Dermis lymphatic vessel endothelial cell (primary cell): ENCODE measurements around the gene TIMM8A. TPM values are rescaled to one million over a fixed set of nuclear protein-coding genes. Genes with fewer than 3 reads are reported as not detected.

ENCODE experiments used
- total RNA-seq: library from RNA; depleted of rRNA; stranded (reverse); fragments of >200 nt; gene quantifications from 2 replicates; pipeline ENCODE4 v1.2.1, GENCODE V29; 2014

TIMM8A gene, protein sequence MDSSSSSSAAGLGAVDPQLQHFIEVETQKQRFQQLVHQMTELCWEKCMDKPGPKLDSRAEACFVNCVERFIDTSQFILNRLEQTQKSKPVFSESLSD
- 1.6 and 3.4 TPM in 2 replicates for total RNA-seq

DNA sequence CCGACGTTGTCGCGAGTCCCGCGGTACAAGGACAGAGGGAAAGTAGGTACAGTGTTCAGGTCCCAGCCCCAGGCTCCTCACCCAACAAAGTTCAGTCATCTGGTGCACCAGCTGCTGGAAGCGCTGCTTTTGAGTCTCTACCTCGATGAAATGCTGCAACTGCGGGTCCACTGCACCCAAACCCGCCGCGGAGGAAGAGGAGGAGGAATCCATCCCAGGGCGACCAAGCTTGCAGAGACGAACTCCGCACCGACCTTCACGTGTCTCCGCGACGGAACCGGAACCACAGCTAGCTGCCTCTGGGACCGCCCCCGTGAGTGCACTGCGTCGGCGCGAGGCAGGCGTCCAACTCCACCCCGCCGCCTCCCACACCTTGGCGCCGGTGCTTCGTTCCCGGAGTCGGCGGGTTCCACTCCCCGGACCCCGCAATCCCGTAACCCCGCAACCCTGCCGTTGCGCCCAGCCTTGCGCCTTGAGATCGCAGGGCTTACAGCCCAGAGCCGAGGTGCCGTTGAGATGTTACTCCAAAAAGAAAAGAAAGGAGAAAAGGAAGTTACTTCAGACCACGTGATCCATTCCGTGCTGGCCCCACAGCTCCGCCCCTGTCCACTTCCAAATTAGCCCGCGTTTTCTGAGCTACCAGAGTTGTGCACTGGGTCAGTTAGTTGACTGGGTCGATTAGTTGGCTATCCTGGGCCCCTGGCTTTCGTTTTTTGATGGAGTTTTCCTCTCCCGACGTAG lies at the start of gene TIMM8A:
TIMM8A (minus strand) TSS at position 291 of the 741 bp plus-strand sequence; CDS start at position 213, 78 bp downstream.

DNA sequence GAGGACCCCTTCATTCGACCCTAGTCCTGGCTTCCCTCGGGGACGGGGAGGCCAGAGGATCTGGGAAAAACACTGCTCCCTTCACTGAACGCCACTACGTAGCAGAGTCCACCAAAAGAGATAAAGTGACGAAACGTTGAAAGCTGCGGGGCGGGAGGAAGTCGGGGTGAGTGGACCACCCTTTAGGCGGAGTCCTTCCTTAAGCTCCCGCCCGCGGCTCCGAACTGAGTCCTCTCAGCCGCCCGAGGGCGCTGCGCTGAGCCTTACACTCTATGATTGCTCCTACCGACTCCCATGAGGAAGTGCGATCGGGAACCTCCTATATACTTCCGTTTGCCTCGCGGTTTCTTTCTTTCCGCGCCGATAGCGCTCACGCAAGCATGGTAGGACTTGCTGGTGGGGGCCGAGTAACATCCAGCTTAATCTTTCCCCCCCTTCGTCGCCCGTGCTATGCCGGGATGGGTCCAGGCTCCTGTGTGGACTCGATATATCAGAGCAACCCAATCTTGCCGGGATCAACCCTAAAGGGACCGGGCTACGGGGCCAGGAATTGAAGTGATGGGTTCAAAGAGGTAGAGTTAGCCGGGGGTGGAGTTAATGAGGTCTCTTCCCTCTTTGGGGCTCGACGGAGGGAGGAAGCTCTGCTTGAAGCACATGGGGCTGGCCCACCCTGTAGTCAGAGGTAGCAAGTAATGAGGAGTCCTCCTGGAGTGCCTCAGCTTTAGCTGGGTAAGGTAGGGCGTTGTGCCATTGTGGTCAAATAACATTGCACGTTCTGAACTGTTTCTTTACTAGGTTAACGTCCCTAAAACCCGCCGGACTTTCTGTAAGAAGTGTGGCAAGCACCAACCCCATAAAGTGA lies 42.4 kb upstream of the TIMM8A start, which contains the start of gene RPL36A:
RPL36A (plus strand) TSS at position 348 of the 862 bp plus-strand sequence; CDS start at position 381, 33 bp downstream.

DNA sequence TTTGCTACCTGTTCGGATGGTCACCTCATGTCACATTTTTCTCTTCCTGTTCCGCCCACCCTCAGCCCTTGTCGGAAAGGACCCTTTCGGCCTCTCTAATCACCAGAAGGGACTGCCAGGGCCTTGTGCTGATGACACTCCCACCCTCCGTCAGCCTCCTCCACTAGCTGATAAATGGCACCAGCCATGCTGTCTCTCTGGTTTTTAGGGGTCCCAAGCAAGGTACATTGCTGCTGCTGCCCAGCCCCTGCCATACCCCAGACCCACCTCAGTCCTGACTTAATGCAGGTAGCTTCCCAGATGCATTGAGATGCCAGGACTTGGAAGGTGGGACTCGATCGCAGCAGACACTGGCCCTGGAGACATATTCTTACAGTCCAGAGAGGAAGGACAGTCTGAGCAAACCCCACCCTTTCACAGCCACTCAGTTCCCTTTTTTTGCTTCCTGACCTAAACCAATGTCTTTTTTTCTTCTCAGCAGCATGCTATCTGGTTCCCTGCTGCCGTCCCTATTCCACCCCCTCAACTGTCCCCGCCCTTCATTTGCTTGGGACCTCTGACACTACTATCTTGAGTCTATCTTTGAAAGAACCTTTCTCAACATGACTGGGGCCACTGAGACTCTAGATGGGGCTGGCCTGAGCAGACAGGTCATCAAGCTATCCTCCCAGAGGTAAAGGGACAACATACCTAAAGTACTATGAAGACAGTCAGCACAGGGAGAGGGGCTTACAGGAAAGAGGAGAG lies 37.4 kb upstream of the TIMM8A start, which contains the start of gene BTK:
BTK (minus strand) TSS at position 397 of the 747 bp plus-strand sequence. CDS start 10,907 bp downstream, outside the sequence.

Other genes with a start within 250 kb of the TIMM8A start
- under 0.01 TPM in 1 of 2 replicates, not detected in the other for gene DRP2, start 129.0 kb downstream of the TIMM8A start, total RNA-seq
- gene TAF7L, start 57.4 kb downstream of the TIMM8A start, total RNA-seq: under 0.01 TPM in 1 of 2 replicates, not detected in the other
- gene BTK, start 37.4 kb upstream of the TIMM8A start, total RNA-seq: not detected in 2 replicates
- 277 and 518 TPM in 2 replicates for gene RPL36A, start 42.3 kb upstream of the TIMM8A start, total RNA-seq
- 18.4 and 20.2 TPM in 2 replicates for gene GLA, start 59.2 kb upstream of the TIMM8A start, total RNA-seq
- 103 and 108 TPM in 2 replicates for gene HNRNPH2, start 59.5 kb upstream of the TIMM8A start, total RNA-seq
- 3.9 and 4.0 TPM in 2 replicates for gene ARMCX4, start 136.7 kb upstream of the TIMM8A start, total RNA-seq
- gene ARMCX1, start 201.8 kb upstream of the TIMM8A start, total RNA-seq: 53.1 and 75.8 TPM in 2 replicates